HG03103 (cell line): Measurements from ENCODE around the gene FBXL7.

Experiments
- ATAC-seq: cut with Tn5 transposase; IDR thresholded peaks from one replicate; pipeline ENCODE4 v1.9.1; 2021; ENCODE audit warnings: low read depth; ENCODE audit not compliant: unreplicated experiment

The FBXL7 gene

GRCh38 chr5:15535938-15536337 is 36.0 kb downstream of the FBXL7 start:
- no peak for ATAC-seq

GRCh38 chr5:15538516-15538915 is 38.5 kb downstream of the FBXL7 start:
- ATAC-seq: no peak

DNA sequence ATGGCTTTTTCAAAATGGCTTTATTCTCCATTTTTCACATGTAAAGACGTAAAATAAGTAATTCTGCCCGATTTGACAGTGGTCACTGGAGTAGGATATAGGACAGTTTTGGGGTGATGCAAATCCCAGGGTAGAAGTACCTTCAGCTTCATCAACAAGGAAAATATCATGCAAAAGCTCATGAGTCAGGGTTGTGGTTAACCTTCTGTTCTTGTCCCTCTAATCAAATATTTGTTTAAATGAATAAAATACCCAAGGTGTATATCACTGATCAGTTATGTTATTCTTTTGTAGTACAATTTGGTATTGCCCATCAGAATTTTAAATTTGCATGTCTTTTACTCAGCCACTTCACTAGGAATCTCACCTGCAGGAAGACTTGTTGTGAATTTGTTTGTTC is 40.0 kb downstream of the FBXL7 start:
- no peak for ATAC-seq

- no peak for ATAC-seq
Observed at GRCh38 chr5:15544039-15544438, 44.1 kb downstream of the FBXL7 start.

DNA sequence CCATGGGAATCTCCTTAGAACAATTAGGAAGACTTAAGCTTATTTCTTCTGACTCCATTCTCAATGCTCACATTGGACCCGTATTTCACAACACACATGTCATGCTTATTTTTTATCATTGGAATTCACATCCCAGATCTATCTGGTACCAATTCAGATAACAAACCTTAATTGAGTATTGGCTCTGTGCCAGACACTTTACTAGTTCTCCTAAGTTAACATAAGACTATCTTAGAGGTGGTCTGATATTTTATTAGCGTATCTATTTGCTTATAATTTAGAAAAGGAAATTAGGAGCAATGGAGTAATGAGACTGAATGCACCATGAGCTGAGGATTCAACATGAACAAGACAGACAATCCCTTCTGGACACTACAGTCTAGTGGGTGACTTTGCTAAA is 45.1 kb downstream of the FBXL7 start:
- ATAC-seq: no peak

GRCh38 chr5:15547261-15547839 is 47.4 kb downstream of the FBXL7 start:
- no peak for ATAC-seq

GRCh38 chr5:15549961-15550360 is 50.0 kb downstream of the FBXL7 start:
- ATAC-seq: no peak

- no peak for ATAC-seq
Observed at GRCh38 chr5:15550502-15551112, 50.6 kb downstream of the FBXL7 start.

DNA sequence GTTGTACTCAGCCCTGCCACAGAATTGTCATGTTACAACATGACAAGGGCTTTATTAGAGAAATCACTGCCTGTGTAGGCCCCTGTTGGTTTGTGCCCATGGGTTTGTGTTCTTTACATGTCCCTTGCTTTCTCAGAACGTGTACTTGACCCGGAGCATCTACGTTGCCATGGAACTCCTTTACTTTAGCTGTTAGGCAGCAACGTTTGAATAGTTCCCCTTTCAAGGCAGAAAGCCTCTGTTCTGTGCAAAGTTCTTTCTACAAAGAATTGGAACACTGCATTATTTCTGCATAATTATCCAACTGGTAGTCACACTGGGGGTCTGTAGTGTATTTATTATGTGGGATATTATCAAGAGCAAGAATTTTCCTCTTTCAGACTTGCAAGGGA is 51.1 kb downstream of the FBXL7 start:
- ATAC-seq: no peak

DNA sequence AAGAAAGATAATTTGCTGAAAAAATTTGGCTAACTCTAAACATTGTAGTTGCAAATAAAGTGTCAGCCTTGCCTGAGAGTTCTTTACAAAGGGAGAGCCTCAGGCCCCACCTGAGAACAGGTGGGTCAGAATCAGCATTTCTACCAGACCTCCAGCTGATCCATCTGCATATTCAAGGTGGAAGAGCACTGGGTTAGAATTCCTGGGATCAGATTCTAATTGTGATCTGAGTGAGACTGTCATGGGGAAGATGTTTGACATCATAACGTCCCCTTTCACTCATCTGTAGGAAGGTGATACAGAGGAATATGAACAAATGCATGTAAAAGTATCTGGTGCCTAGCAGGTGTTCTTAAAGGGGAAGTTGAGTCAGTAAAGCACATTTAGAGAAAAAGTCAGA is 54.6 kb downstream of the FBXL7 start:
- ATAC-seq: no peak

DNA sequence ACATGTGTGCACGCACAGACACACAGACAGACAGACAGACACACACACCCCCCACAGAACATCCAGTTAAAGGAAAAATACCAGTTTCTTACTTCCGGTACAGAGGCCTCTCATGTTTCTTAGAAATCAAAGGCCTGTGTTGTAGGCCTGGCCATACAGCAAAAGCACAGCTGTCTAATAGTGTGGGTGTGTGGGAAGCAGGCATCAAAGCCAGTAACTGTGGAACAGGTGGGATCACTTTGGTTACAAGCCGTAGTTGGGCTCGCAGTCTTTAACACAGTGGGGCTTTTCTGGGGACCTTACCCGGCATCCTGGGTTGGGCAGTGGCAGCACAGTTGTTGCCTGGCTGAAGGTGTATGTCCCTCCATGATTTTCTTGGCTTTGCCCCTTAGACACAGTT is 55.2 kb downstream of the FBXL7 start:
- ATAC-seq: no peak

DNA sequence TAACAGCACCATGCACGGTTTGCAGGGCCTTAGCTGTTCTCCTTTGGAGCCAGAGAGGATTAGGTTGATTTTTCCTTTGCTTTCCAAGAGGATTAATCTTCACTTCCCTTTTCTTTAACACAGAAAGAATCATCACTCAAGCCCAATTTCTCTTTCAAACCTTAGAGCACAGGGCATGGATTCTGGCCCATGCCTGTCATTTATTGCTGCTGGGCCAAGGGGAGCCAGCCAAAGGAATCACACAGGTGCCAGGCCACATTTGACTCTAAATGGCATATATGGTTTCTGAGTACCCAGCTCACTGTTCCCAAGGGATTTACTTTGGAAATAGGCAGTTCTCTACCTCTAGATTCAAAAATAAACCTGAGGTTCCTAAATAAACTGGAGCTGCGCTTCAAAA is 58.3 kb downstream of the FBXL7 start:
- ATAC-seq: no peak

GRCh38 chr5:15558681-15559080 is 58.7 kb downstream of the FBXL7 start:
- no peak for ATAC-seq

DNA sequence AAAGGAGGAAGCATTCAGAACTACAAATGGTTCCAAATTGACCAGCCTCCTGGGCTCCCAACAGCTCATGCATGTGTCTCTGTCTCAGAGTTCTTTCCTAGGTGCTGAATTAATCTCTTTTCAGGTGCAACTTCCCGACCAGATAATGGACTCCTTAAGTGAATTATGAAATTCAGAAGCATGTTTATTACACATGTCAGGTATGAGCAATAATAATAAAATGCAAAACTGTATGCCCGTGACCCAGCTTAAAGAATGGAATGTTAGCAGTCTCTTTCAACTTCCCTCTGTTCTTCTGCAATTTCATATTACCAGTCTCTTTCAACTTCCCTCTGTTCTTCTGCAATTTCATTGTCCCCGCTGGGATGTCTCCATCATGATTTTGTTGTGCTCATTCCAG is 60.4 kb downstream of the FBXL7 start:
- no peak for ATAC-seq

GRCh38 chr5:15564523-15564922 is 64.5 kb downstream of the FBXL7 start:
- no peak for ATAC-seq

GRCh38 chr5:15564957-15565356 is 65.0 kb downstream of the FBXL7 start:
- no peak for ATAC-seq

- no peak for ATAC-seq
Observed at GRCh38 chr5:15566306-15566705, 66.3 kb downstream of the FBXL7 start.

- no peak for ATAC-seq
Observed at GRCh38 chr5:15566789-15567188, 66.8 kb downstream of the FBXL7 start.

DNA sequence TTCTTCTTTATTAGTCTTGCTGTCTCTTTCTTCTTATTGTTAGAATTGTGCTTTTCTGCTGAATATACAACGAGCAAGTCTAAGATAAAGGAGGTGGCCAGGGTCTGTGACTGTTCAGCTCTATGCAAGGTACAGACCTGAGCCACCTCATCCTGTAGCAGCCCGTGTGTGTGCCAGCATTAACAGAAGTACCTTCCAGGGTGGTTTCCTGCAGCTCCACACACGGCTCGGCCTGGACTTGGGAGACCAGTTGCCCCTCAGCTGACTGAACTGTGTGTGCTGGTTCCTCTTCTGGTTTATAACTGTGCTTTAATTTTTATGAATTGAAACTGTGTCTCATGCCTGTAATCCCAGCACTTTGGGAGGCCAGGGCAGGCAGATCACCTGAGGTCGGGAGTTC is 70.5 kb downstream of the FBXL7 start:
- ATAC-seq: no peak

GRCh38 chr5:15571081-15571480 is 71.1 kb downstream of the FBXL7 start:
- no peak for ATAC-seq

DNA sequence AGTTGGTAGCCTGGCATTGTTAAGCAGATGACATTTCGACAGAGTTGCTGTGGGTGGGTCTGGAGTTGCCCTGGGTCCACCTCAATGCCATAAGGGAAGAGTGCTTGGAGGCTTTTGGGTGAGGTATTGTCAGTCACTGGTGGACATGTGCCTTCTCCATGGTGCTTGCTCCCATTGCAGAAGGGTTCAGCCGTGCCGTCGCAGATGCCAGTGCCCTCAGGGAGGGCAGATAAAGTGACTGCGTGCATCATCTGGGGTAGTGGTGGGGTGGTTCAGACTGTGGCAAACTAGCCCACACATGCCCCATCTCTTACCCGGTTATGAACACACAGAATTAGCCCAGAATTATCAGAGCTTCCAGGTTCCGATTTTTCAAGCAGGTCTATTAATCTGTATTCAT is 71.6 kb downstream of the FBXL7 start:
- ATAC-seq: no peak

DNA sequence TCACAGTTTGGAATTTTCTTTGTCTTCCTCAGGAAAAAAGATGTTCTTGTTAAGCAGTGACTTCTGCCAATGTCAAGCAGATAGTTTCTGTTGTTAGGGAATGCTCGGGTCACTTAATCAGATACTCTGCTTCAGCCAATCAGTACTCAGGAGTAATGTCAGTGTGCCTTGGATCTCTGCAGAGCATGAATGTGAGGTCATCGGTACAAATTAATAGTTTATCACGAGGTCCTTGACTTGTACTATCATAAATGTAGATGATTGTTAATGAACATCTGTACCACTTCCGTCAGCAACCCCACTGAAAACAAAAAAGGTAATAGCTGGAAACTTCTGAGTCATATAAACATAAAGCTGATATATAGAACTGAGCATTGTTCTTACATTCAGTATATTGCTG is 73.6 kb downstream of the FBXL7 start:
- ATAC-seq: no peak

- ATAC-seq: no peak
Observed at GRCh38 chr5:15574128-15574527, 74.1 kb downstream of the FBXL7 start.
